ENCODE data around the gene SEMA5A.

GRCh38 chr5:9173281-9174048 lies 372.4 kb downstream of the SEMA5A start:
- TF ChIP-seq CTCF (IDR thresholded peaks at IDR 0.05): no peak
- no peak for TF ChIP-seq POLR2A (IDR thresholded peaks at IDR 0.05)
- no peak for TF ChIP-seq EP300 (IDR thresholded peaks at IDR 0.05)

Measured in gastroesophageal sphincter (tissue), 3 donors.